Measurements from ENCODE around the gene ALPK3.

GRCh38 chr15:84865074-84865569 is 48.0 kb downstream of the ALPK3 start:
- TF ChIP-seq EZH2 (IDR thresholded peaks at IDR 0.05; ENCODE audit: low read length) (no peak), CTCF (optimal IDR thresholded peaks at IDR 0.05 in 1 of 3, IDR thresholded peaks at IDR 0.05 in 1 of 3, conservative IDR thresholded peaks at IDR 0.05 in 1 of 3; ENCODE audit: extremely low read depth in 1 of 3, insufficient read depth in 2 of 3, low read length in 3 of 3) (no peak)
